ENCODE data around the gene RNASE11.
"Not testable (repeated sequence)": the region's sequence is repeated elsewhere in the genome, so short reads cannot be mapped to it uniquely, and the experiment has no call there.

The RNASE11 gene

DNA sequence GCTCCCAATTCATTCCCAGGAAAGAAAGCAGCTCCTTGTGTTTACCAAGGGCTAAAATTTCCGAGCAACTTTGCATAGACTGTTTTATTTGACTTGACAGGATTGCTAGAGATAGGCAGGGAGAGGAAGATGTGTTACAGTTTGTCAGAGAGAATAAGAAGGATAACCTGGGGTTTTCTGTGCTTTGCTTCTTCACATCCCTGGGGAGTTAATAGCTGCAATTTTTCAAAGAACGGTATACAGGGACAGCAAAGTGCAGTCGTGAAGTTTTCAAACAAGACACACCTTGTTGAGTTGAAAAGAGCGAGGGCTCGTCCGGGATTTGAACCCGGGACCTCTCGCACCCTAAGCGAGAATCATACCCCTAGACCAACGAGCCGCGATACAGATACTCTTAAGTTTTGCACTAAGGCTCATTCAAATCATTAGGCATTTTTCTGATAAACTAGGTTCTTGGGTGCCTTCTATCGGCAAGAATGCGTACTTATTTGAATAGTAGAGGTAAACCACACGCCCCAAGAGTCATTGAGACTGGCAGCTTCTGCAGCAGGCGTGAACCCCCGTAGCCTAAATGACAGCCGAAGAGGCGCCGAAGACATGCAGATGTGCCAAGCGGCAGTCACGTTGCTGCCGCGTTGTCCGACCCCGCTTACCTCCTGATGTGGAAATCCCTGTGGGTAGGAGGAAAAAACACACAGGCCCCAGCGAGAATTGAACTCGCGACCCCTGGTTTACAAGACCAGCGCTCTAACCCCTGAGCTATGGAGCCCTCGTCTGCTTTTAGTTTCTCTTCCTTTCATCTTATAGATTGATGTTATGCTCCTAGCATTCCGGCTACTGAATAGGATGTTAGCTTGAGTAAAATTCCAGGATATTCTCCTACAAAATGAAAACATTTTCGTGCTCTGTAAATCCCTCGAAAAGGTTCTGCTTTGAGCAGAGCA, 25.6 kb upstream of the RNASE11 start:
- peak; percentile 36 for DNase-seq

- no peak for DNase-seq
These were observed 24.6 kb upstream of the RNASE11 start for GRCh38 chr14:20612403-20612802.

DNA sequence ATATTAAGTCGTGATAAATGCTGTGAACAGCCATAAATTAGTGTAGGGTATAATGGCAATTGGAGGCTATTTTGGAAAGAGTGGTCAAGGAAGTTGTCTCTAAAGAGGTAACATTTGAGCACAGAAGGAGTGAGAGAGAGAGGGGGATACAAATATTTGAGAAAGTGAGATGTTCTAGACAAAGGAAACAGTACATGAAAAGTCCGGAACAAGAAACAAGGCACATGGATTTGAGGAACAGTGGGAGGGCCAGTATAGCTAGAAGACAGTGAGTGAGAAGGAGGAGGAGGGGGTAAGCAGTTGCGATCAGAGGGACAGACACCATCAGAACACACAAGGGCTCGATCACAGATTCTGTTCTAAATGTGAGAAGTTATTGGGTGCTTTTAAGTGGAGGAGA, 23.5 kb upstream of the RNASE11 start:
- no peak for DNase-seq

DNA sequence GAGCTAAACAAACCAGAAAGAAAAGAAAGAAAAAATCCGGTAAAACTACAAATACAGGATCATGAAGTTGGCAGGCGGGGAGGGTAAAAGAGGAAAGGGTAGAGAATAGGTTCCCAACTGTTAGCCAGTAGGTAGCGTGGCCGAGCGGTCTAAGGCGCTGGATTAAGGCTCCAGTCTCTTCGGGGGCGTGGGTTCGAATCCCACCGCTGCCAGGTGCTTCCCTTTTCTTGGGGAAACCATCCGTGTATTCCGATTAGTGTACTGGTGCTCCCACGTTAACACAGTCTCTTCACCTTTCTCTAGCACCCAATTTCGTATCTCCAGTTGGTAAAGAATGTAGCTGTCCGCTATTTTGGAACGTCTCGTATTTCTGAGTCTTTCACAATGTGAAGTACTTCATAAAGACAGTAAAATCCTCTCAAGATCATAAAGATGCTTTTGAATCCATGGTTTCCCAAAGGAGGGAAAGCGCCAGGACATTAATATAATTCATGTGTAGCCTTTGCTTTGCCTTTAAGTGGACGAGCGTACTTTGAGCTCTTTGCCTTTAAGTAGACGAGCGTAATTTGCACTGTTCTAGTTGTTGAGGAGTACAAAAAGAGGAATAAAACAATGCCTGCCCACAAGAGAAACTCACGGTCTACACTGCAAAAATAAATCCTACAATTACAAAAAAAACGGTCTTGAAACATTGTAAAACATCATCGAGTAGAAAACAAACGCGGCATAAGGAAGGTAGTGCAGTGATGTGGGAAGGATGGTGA, 22.4 kb upstream of the RNASE11 start:
- peak; percentile 26 for DNase-seq

GRCh38 chr14:20609215-20610001, 21.6 kb upstream of the RNASE11 start:
- DNase-seq = no peak

DNA sequence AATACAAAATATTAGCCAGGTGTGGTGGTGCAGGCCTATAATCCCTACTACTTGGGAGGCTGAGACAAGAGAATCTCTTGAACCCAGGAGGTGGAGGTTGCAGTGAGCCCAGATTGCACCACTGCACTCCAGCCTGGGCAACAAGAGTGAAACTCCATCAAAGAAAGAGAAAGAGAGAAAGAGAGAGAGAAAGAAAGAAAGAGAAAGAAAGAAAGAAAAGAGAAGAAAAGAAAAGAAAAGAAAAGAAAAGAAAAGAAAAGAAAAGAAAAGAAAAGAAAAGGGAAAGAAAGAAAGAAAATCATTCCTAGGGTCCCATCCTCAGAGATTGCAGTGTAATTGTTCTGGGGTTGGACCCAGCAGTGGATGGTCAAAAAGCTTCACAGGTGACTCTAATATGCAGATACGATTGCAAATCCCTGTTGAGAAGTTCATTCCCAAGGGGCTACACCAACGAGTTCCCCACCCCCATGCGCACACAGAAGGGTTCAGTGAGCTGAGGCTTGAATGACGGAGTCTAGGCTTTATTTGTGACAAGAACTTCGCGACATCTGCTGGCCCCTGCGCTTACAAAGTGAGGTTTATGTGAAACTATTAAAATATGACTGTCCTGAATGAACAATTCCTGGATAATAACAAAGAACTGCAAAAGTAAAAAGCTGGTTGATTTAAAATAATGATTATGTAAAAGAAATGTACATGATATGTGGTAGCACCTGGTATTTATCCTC, 20.7 kb upstream of the RNASE11 start:
- no peak for DNase-seq

DNA sequence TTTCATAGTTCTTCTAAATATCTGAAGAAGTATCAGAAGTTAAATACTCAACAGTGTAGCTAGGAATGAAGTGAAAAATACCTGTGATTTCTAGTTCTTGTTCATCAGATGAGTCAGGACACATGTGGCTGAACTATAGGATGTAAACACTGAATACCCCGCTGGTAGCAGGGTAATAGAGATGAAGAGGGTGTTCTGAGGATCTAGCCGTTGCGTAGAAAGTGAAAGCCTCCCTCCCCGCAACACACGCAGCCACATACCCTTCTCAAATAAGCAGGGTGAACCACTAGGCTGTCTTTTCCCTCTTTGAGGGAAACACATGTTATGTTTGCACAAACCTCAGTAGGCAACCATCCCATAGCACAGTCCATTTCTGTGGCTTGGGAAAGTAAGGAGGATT, 19.8 kb upstream of the RNASE11 start:
- DNase-seq = no peak

DNA sequence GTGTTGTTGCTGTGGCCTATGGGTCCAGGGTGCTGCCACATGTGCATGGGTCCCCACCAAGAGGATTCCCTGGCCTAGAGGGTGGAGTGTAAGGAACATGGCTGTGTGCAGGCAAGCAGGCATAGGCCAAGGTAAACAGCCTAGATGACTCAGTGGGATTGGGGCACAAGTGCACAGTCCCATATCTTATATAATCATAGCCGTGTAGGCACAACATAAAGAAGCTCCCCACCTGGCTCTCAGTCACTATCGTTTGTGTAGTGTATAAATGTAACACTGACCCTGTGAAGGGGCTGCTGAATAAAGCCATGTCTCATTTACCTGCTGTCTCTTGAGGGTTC, 19.1 kb upstream of the RNASE11 start:
- no peak for DNase-seq

- no peak for DNase-seq
These were observed 18.5 kb upstream of the RNASE11 start for GRCh38 chr14:20606190-20606901.

DNA sequence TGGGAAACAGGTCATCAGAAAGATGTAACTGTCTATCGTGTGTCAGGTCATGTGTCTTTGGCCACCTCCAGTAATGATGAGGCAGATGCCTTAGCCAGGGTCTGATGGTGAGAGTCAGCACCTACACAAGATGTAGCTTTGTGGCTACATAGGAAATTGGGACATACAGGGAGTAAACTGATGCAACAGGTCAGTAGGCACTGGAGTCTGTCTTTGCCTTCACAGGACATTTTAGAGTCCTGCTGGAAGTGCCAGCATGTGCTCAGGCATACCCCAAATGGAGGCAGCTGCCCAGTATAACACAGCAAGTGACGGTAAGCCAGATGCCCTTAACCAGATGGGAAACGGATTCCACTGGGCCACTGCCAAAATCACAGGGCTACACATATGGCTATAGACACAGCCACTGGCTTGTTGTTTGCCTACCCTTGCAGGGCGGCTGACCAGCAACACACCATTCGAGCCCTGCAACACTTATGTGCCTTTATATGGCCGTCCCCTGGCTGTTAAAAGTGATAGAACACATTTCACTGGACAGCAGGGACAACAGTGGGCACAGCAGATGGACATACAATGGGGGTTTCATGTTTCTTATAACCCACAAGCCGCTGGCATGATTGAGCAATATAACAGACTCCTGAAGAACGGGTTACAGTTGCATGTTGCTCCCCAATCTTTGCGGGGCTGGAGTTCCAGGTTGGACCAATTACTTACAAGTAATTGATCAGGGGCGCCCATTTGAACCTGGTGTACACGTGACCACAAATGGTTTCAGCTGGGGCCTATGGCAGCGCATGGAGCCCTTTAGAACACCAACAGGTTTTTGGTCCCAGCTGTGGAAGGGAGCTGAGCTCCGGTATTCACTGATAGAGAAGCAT, 16.3 kb upstream of the RNASE11 start:
- no peak for DNase-seq

GRCh38 chr14:20602583-20602982, 14.8 kb upstream of the RNASE11 start:
- no peak for DNase-seq

DNA sequence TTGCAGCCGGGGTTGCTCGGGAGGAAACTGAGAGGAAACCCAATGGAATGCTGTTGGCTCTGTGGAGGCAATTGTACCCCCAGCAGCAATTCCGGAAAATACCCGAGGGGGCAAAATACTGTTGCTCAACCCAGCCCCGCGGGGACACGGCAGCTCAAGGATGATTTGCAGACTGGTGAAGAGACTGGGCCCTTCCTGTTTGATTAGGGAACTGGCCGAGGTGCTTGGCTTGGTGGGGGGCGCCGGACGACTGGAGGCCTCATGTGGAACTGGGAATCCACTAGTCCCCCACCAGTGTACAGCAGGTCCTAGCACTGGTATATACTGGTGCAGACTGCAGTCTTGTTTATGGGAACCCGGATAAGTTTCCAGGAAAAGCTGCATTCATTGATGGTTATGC, 13.7 kb upstream of the RNASE11 start:
- no peak for DNase-seq

DNA sequence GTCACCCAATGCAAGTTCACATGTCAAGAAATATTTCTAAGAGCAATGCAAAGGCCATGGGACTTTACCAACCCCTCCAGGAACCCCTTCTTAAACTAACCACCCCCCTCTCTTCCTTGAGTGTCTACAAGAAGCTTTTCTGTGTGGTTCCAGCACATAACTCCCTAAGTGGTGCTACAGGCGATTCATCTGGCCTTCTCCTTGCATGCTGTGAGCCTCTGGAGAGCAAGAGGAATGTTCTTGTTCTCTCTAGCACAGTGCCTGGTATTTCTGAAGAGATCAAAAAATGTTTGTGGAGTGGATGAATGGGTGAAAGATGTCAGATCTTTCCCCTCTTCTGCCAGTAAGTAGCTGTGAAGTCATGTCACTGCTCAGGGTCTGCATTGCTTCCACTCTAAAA, 9.3 kb upstream of the RNASE11 start:
- no peak for DNase-seq

DNA sequence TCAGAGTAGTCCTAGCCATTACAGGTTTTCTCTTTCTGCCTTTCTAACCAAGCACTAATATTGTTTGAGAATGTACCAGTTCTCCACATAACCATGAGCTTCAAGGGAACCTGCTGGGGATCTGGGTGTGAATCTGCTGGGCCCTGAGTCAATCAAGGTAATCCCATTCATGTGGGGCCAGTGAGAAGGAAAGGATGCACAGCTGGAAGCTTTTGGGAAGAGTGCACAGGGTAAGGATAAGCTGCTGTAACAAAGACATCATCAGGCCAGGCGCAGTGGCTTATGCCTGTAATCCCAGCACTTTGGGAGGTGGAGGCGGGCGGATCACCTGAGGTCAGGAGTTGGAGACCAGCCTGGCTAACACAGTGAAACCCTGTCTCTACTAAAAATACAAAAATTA, 7.9 kb upstream of the RNASE11 start:
- not testable (repeated sequence) for DNase-seq

GRCh38 chr14:20592574-20592973, 4.8 kb upstream of the RNASE11 start:
- DNase-seq = no peak

DNA sequence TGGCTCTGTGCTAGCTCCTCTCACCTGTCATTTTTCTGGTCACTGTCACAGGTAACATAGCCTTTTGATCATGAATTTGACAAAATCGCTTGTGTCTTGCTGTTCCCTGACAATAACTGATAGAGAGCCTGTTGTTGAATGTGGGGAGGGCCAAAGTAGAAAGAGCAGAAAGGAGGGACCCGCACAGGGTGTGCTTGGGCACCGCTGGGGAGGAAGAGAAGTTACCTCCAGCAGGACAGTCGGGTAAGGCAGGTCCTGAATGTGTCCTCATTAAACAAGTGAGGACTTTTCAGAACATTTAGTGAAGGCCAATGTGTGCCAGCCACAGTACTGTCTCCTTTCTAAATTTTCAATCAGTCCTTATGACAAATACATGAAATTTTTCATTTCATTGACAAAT, 3.4 kb upstream of the RNASE11 start, which contains the start of gene RNASE12:
RNASE12 (minus strand) TSS at position 142 of the 400 bp plus-strand sequence. CDS start 653 bp downstream, outside the sequence.
- no peak for DNase-seq

- DNase-seq = no peak
These were observed 3.9 kb downstream of the RNASE11 start for GRCh38 chr14:20583908-20584307.

GRCh38 chr14:20583142-20583541, 4.7 kb downstream of the RNASE11 start:
- DNase-seq = no peak

- no peak for DNase-seq
These were observed 7.6 kb downstream of the RNASE11 start for GRCh38 chr14:20580242-20580641.

GRCh38 chr14:20578784-20579502, 8.9 kb downstream of the RNASE11 start:
- DNase-seq = no peak
